Progenitor cell of endocrine pancreas (in vitro differentiated cells): Measurements from ENCODE around the gene CCDC120. TPM values are rescaled to one million over a fixed set of nuclear protein-coding genes. Genes with fewer than 3 reads are reported as not detected.
A peak's percentile ranks its signal among the peaks of the same experiment; 100 is the strongest.

Experiments used
- DNase-seq: peaks from one replicate; pipeline ENCODE4 v3.0.0; 2021; ENCODE audit warnings: low spot score; ENCODE audit not compliant: unreplicated experiment
- H3K27ac Mint-ChIP-seq: 2 replicates; pipeline ENCODE4 v1.8.0; 2021; ENCODE audit warnings: mild to moderate bottlenecking, moderate library complexity, mixed read lengths
- H3K27me3 Mint-ChIP-seq: 2 replicates; pipeline ENCODE4 v1.8.0; 2021; ENCODE audit warnings: mixed read lengths
- H3K36me3 Mint-ChIP-seq: 2 replicates; pipeline ENCODE4 v1.8.0; 2022; ENCODE audit warnings: mixed read lengths; ENCODE audit not compliant: insufficient read depth
- H3K4me1 Mint-ChIP-seq: 2 replicates; pipeline ENCODE4 v1.8.0; 2021; ENCODE audit warnings: low read depth, mixed read lengths
- H3K4me3 Mint-ChIP-seq: 2 replicates; pipeline ENCODE4 v1.8.0; 2021; ENCODE audit warnings: low read depth, mild to moderate bottlenecking, moderate library complexity, mixed read lengths
- H3K9me3 Mint-ChIP-seq: 2 replicates; pipeline ENCODE4 v1.8.0; 2021; ENCODE audit warnings: low read depth, mixed read lengths
- total RNA-seq: library from RNA; stranded (reverse); gene quantifications from 2 replicates; pipeline ENCODE4 v1.2.1, GENCODE V29; 2021
- TF ChIP-seq, protein P1 (sequence below): fragments of 200-600 bp; sonication (generic); IDR thresholded peaks from one replicate; pipeline ENCODE4 v1.5.0; 2021; ENCODE audit warnings: antibody characterized with exemption, mild to moderate bottlenecking; ENCODE audit not compliant: unreplicated experiment

The CCDC120 gene
- total RNA-seq, 1 donor from 2014 or later, result 27.1 TPM

DNA sequence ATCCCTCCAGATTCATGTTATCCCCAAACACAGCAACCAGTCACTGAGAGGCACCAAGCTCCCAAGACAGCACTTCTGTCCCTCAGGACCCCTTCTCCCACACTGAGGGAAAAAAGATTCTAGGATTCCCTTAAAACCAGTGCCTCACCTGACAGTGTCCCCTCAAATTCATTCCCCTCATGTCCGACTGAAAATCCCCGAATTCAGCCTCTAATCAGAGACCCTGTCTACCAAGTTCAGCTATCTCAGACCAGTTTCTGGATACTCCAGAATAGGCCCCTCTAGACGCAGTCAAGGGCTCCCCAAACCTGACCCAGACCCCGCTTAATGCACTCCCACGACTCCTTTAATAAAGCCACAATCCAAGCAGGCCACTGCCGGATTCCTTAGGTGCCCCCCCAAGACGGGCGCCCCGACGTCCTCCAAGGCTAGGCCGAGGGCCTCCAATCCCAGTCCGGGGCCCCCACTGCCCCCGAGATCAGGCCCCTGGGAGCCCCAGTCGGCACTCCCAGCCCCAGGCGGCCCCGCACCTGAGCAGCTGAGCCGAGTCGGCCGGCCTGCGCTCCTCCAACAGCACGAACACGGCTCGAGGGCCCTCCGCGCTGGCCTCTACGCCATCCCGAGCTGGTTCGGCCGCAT, 16.1 kb upstream of the CCDC120 start:
- Mint-ChIP-seq H3K36me3 (peaks cover 8% of the 10 kb centered on the region), H3K27me3 (no peaks in the 10 kb centered on the region), H3K4me3 (peak overlapping the region; percentile 87), H3K4me1 (peaks cover 18% of the 10 kb centered on the region), H3K27ac (peak overlapping the region; percentile 97), H3K9me3 (peaks cover 11% of the 10 kb centered on the region)
- DNase-seq, result no peak
- TF ChIP-seq, protein P1, sequence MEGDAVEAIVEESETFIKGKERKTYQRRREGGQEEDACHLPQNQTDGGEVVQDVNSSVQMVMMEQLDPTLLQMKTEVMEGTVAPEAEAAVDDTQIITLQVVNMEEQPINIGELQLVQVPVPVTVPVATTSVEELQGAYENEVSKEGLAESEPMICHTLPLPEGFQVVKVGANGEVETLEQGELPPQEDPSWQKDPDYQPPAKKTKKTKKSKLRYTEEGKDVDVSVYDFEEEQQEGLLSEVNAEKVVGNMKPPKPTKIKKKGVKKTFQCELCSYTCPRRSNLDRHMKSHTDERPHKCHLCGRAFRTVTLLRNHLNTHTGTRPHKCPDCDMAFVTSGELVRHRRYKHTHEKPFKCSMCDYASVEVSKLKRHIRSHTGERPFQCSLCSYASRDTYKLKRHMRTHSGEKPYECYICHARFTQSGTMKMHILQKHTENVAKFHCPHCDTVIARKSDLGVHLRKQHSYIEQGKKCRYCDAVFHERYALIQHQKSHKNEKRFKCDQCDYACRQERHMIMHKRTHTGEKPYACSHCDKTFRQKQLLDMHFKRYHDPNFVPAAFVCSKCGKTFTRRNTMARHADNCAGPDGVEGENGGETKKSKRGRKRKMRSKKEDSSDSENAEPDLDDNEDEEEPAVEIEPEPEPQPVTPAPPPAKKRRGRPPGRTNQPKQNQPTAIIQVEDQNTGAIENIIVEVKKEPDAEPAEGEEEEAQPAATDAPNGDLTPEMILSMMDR, result no peak

GRCh38 chrX:49043220-49043986, 15.4 kb upstream of the CCDC120 start, which contains the start of gene TFE3:
TFE3 (minus strand) TSS chrX:49043357; CDS start chrX:49043226, 131 bp downstream.
- peaks cover 9% of the 10 kb centered on the region for H3K9me3 Mint-ChIP-seq

GRCh38 chrX:49043987-49044281, 14.9 kb upstream of the CCDC120 start:
- no peak for DNase-seq
- Mint-ChIP-seq H3K4me3 (peak overlapping the region; percentile 87), H3K27ac (peak overlapping the region; percentile 42), H3K4me1 (peaks cover 18% of the 10 kb centered on the region), H3K36me3 (no peaks in the 10 kb centered on the region), H3K27me3 (no peaks in the 10 kb centered on the region), H3K9me3 (peaks cover 5% of the 10 kb centered on the region)
- TF ChIP-seq, protein P1, result no peak

More at GRCh38 chrX:49043220-49043986, 15.4 kb upstream of the CCDC120 start, which contains the start of gene TFE3:
- Mint-ChIP-seq H3K27ac (peak within 1 kb of the TSS; percentile 97), H3K4me3 (peak within 1 kb of the TSS; percentile 87), H3K36me3 (peaks cover 5% of the 10 kb centered on the region), H3K4me1 (peaks cover 18% of the 10 kb centered on the region), H3K27me3 (no peaks in the 10 kb centered on the region)
- DNase-seq, result peak; percentile 87
- TF ChIP-seq, protein P1, result peak; percentile 63

GRCh38 chrX:49053223-49054072, 5.4 kb upstream of the CCDC120 start:
- DNase-seq, result peak; percentile 59
- peaks cover 12% of the 10 kb centered on the region for H3K4me1 Mint-ChIP-seq
- H3K27ac Mint-ChIP-seq, result peak overlapping the region; percentile 64
- TF ChIP-seq, protein P1, result no peak
- no peaks in the 10 kb centered on the region for H3K27me3 Mint-ChIP-seq
- peaks cover 4% of the 10 kb centered on the region for H3K36me3 Mint-ChIP-seq
- peak overlapping the region; percentile 86 for H3K4me3 Mint-ChIP-seq
- peaks cover 29% of the 10 kb centered on the region for H3K9me3 Mint-ChIP-seq
